Lower leg skin (tissue), 4 donors: Measurements from ENCODE around the gene TRAPPC5. TPM values are rescaled to one million over a fixed set of nuclear protein-coding genes. Genes with fewer than 3 reads are reported as not detected.

Experiments used
- DNase-seq, 2 donors: peaks; one replicate each; pipeline ENCODE4 v3.0.0-alpha.2; 2019; ENCODE audit warnings: low spot score in 2 of 2
- H3K4me3 ChIP-seq: fragments of 200-600 bp; sonication (generic); 2 replicates; pipeline ENCODE4 v1.5.1; 2017; ENCODE audit warnings: mild to moderate bottlenecking, low read depth; ENCODE audit not compliant: poor library complexity, severe bottlenecking
- CTCF ChIP-seq, 3 donors: fragments of 450-650 bp; IDR thresholded peaks; one replicate each; pipeline ENCODE4 v1.5.1; 2016; ENCODE audit warnings: antibody characterized with exemption in 3 of 3, mild to moderate bottlenecking in 3 of 3, moderate library complexity in 2 of 3
- POLR2A ChIP-seq, 2 donors: fragments of 450-650 bp; IDR thresholded peaks; one replicate each; pipeline ENCODE4 v1.6.1; 2016 to 2017; ENCODE audit warnings: antibody characterized with exemption in 2 of 2, mild to moderate bottlenecking in 1 of 2, moderate library complexity in 1 of 2
- WGBS, 2 donors: methylation state at CpG; one replicate each; pipeline ENCODE4 v1.1.5; 2018; 5-methylcytosine and 5-hydroxymethylcytosine counted together
- intact Hi-C: fragments of 100-400 bp; cut with DNase I; formaldehyde crosslinking; loops from one replicate; pipeline ENCODE4 v1.15.0; 2023; ENCODE audit warnings: low total_unique reads
- total RNA-seq, 4 donors: library from RNA; depleted of rRNA; stranded (reverse); fragments of >200 nt; gene quantifications; one replicate each; pipeline ENCODE4 v1.1.0, GENCODE V29; 2016

TRAPPC5 gene
- total RNA-seq, 4 donors from 2014 or later, result 115 to 197 (median 143) TPM

DNA sequence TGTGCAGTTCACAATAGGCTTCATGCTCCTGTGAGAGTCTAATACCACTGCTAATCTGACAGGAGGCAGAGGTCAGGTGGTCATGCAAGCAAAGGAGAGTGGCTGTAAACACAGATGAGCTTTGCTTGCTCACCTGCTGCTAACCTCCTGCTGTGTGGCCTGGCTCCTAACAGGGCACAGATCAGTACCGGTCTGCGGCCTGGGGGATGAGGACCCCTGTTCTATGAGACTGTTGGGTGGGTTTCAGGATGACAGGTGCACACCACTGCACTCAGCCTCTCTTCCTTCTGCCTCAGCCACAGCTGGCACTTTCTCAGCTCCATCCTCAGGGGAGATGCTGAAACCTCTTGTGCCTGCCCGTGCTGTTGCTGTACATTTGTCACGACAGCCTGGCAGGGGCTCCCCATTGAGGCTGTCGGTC lies 41.6 kb downstream of the TRAPPC5 start:
- intact Hi-C loops, result no loop called here
- 51 to 71% methylated on average over 5 of the region's 5 CpGs for WGBS, 2 donors
- no peak for TF ChIP-seq CTCF (IDR thresholded peaks at IDR 0.05)
- no peak for TF ChIP-seq POLR2A (IDR thresholded peaks at IDR 0.05)
- H3K4me3 ChIP-seq, result no peak overlapping the region
- no peak for DNase-seq

GRCh38 chr19:7725791-7726190 lies 45.2 kb downstream of the TRAPPC5 start:
- WGBS, 2 donors, result 58 to 60% methylated on average over 2 of the region's 2 CpGs
- intact Hi-C loops, result no loop called here
- TF ChIP-seq POLR2A (IDR thresholded peaks at IDR 0.05), result no peak
- H3K4me3 ChIP-seq, result no peak overlapping the region
- DNase-seq, result no peak

DNA sequence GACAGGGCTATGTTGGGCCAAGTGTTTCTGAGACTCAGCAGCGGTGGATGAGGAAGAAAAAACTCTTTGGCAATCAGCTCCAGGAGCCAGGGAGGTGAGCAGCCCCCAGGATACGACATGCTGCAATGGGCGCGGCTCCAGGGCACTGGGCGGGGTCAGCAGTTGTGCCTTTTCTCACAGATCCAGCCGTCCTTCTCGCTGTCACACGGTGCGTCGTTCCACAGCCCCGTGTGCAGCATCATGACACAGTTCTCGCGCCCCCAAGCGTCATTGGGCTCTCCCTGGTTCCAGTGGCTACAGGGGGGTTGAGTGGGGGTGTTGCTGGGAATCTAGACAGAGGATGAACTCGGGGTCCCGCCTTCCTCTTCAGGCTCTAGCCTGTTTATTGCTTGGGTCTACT lies 48.6 kb downstream of the TRAPPC5 start:
- no peak overlapping the region for H3K4me3 ChIP-seq
- no peak for TF ChIP-seq CTCF (IDR thresholded peaks at IDR 0.05)
- no peak for TF ChIP-seq POLR2A (IDR thresholded peaks at IDR 0.05)
- no peak for DNase-seq
- intact Hi-C loops, result no loop called here
- WGBS, 2 donors, result 15 to 17% methylated on average over 10 to 16 of the region's 16 CpGs

DNA sequence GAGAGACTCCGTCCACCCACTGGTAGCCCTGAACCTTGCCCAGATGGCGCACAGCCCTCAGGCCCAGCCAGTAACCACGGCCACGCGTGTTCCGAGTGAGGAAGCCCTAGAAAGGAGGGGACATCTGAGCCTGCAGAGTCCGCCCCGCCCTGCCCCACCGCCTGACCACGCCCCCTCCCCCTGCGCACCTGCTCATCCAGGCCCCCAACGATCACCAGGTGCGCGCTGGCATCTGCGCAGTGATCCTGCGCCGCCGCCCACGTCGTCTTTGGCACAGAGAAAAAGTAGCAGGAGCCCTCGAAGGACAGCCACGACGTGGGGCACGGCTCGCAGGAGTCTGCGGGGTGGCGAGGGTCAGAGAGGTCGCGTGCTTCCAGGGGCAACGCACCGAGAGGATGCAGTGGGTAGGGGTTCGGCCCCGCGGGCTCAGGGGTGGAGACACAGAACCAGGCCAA lies 49.2 kb downstream of the TRAPPC5 start:
- 6 to 20% methylated on average over 30 to 33 of the region's 34 CpGs for WGBS, 2 donors
- no peak for DNase-seq
- no peak overlapping the region for H3K4me3 ChIP-seq
- TF ChIP-seq POLR2A (IDR thresholded peaks at IDR 0.05) (no peak), CTCF (IDR thresholded peaks at IDR 0.05) (no peak)
- intact Hi-C loops, result no loop called here

DNA sequence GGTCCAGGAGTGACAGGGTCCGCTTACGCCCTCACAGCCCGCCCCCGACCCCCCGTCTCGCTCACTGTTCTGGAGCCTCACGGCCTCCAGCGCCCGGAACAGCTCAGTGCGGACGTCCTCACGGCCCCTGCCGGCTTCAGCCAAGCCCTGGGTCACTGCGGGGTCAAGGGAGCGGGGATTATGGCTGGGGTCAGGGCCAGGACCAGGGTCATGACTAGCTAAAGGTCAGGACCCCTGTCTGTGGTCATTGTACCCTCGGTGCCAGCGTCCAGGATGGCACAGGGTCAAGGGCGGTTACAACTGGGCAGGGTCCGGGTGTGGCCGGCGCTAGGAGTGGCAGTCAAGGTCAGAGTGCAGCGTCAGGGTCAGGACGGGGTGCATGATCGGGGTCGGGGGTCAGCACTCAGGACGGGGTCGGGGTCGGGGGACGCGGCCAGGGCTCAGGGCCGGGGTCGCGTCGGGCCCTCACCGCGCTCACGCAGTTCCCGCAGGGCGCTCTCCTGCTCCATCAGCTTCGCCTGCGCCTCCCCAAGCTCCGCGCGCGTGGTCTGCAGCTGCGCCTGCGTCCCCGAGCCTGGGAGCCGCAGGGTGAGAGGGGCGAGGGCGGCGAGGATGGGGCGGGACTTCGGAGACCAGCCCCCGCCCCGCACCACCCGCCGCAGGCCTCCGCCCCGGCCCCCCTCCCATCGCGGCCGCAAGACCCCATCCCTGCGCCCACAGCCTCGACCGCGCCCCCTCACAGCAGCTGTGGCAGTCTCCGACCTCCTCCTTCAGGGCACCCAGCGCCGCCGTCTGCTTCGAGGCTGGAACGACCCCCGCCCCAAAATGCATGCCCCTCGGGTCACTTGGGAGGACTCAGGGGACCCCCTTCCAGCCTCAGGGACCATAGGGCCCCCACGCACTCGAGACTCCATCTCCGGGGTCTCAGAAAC lies 49.9 kb downstream of the TRAPPC5 start:
- H3K4me3 ChIP-seq, result no peak overlapping the region
- no peak for TF ChIP-seq POLR2A (IDR thresholded peaks at IDR 0.05)

DNA sequence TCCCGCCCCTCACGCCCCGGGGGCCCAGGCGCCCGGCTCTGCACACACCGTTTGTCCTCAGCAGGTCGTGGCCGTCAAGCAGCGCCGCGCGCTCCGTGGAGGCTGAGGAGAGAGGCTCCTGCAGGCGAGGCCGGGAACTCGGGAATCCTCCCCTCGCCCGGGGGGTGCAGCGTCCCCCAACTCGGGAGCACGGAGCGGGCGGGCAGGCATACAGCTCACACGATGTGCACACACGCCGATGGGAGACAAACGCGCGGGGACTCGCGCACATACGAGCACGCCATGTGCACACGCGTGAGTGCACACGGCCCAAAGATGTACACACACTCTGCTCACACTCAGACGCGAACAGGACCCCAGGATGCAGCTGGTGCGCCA lies 50.6 kb downstream of the TRAPPC5 start:
- DNase-seq, result no peak
- no peak overlapping the region for H3K4me3 ChIP-seq
- intact Hi-C loops, result no loop called here
- WGBS, 2 donors, result 60 to 73% methylated on average over 1 to 20 of the region's 39 CpGs
- no peak for TF ChIP-seq CTCF (IDR thresholded peaks at IDR 0.05)
- no peak for TF ChIP-seq POLR2A (IDR thresholded peaks at IDR 0.05)

More for the DNA sequence above, 49.9 kb downstream of the TRAPPC5 start:
- intact Hi-C loops, result no loop called here
- no peak for DNase-seq
- 2 to 3% methylated on average over 14 to 23 of the region's 78 CpGs for WGBS, 2 donors
